ENCODE data around the gene MAP6D1.

MAP6D1 gene

GRCh38 chr3:183799461-183799860 lies 25.9 kb downstream of the MAP6D1 start:
- Histone ChIP-seq H3K9me2 (replicated peaks; ENCODE audit: insufficient read depth, low read length) (no peaks in the 10 kb centered on the region), H3K4me3 (ENCODE audit: low read length) (no peak overlapping the region), H3F3A (ENCODE audit: insufficient read depth, low read length) (peaks cover 14% of the 10 kb centered on the region), H4K20me1 (ENCODE audit: insufficient read depth, low read length) (no peaks in the 10 kb centered on the region), H3K36me3 (replicated peaks; ENCODE audit: insufficient read depth, low read length) (peaks cover 15% of the 10 kb centered on the region), H3K4me2 (ENCODE audit: low read depth, low read length) (no peak overlapping the region), H2AFZ (ENCODE audit: low read length) (no peak overlapping the region), H3K79me2 (ENCODE audit: low read length) (no peaks in the 10 kb centered on the region), H3K9ac (ENCODE audit: low read length) (no peak overlapping the region), H3K9me3 (replicated peaks; ENCODE audit: insufficient read depth, low read length) (no peaks in the 10 kb centered on the region), H3K4me1 (ENCODE audit: low read length) (peaks cover 27% of the 10 kb centered on the region), H3K27me3 (replicated peaks; ENCODE audit: insufficient read depth, low read length) (no peaks in the 10 kb centered on the region), H3K27ac (ENCODE audit: low read length) (no peak overlapping the region)
- DNase-seq = no peak
- TF ChIP-seq CTCF (IDR thresholded peaks at IDR 0.05; ENCODE audit: low read length) (no peak), EZH2 (optimal IDR thresholded peaks at IDR 0.05; ENCODE audit: low read depth, low read length) (no peak), EZH2phosphoT487 (IDR thresholded peaks at IDR 0.05; ENCODE audit: low read length) (no peak)

GRCh38 chr3:183797996-183798395 lies 27.4 kb downstream of the MAP6D1 start:
- TF ChIP-seq EZH2 (optimal IDR thresholded peaks at IDR 0.05; ENCODE audit: low read depth, low read length) (no peak), EZH2phosphoT487 (IDR thresholded peaks at IDR 0.05; ENCODE audit: low read length) (no peak), CTCF (IDR thresholded peaks at IDR 0.05; ENCODE audit: low read length) (no peak)
- no peak overlapping the region for H3K4me2 ChIP-seq (ENCODE audit: low read depth, low read length)
- H4K20me1 ChIP-seq (ENCODE audit: insufficient read depth, low read length) = no peaks in the 10 kb centered on the region
- DNase-seq = no peak
- H3K27ac ChIP-seq (ENCODE audit: low read length) = no peak overlapping the region
- H3K9me2 ChIP-seq (replicated peaks; ENCODE audit: insufficient read depth, low read length) = no peaks in the 10 kb centered on the region
- no peak overlapping the region for H3K9ac ChIP-seq (ENCODE audit: low read length)
- peaks cover 27% of the 10 kb centered on the region for H3K4me1 ChIP-seq (ENCODE audit: low read length)
- H3F3A ChIP-seq (ENCODE audit: insufficient read depth, low read length) = peaks cover 14% of the 10 kb centered on the region
- no peak overlapping the region for H2AFZ ChIP-seq (ENCODE audit: low read length)
- no peaks in the 10 kb centered on the region for H3K9me3 ChIP-seq (replicated peaks; ENCODE audit: insufficient read depth, low read length)
- H3K27me3 ChIP-seq (replicated peaks; ENCODE audit: insufficient read depth, low read length) = no peaks in the 10 kb centered on the region
- peaks cover 14% of the 10 kb centered on the region for H3K36me3 ChIP-seq (replicated peaks; ENCODE audit: insufficient read depth, low read length)
- H3K4me3 ChIP-seq (ENCODE audit: low read length) = no peak overlapping the region
- peaks cover 2% of the 10 kb centered on the region; the same call in 1 of the 2 replicates for H3K79me2 ChIP-seq (ENCODE audit: low read length)

GRCh38 chr3:183796372-183796771 lies 29.0 kb downstream of the MAP6D1 start:
- peaks cover 14% of the 10 kb centered on the region for H3K36me3 ChIP-seq (replicated peaks; ENCODE audit: insufficient read depth, low read length)
- H3K4me3 ChIP-seq (ENCODE audit: low read length) = no peak overlapping the region
- no peaks in the 10 kb centered on the region for H4K20me1 ChIP-seq (ENCODE audit: insufficient read depth, low read length)
- H3K79me2 ChIP-seq (ENCODE audit: low read length) = peaks cover 6% of the 10 kb centered on the region
- no peak for DNase-seq
- peaks cover 22% of the 10 kb centered on the region for H3K4me1 ChIP-seq (ENCODE audit: low read length)
- H3F3A ChIP-seq (ENCODE audit: insufficient read depth, low read length) = peaks cover 14% of the 10 kb centered on the region
- H3K9me3 ChIP-seq (replicated peaks; ENCODE audit: insufficient read depth, low read length) = no peaks in the 10 kb centered on the region
- H3K27me3 ChIP-seq (replicated peaks; ENCODE audit: insufficient read depth, low read length) = no peaks in the 10 kb centered on the region
- H2AFZ ChIP-seq (ENCODE audit: low read length) = no peak overlapping the region
- H3K27ac ChIP-seq (ENCODE audit: low read length) = no peak overlapping the region
- H3K9ac ChIP-seq (ENCODE audit: low read length) = no peak overlapping the region
- H3K9me2 ChIP-seq (replicated peaks; ENCODE audit: insufficient read depth, low read length) = no peaks in the 10 kb centered on the region
- H3K4me2 ChIP-seq (ENCODE audit: low read depth, low read length) = no peak overlapping the region
- TF ChIP-seq EZH2phosphoT487 (IDR thresholded peaks at IDR 0.05; ENCODE audit: low read length) (no peak), CTCF (IDR thresholded peaks at IDR 0.05; ENCODE audit: low read length) (no peak), EZH2 (optimal IDR thresholded peaks at IDR 0.05; ENCODE audit: low read depth, low read length) (no peak)
